ENCODE results near the gene CTDP1.
"Not testable (repeated sequence)": the region's sequence is repeated elsewhere in the genome, so short reads cannot be mapped to it uniquely, and the experiment has no call there.

CTDP1 gene

DNA sequence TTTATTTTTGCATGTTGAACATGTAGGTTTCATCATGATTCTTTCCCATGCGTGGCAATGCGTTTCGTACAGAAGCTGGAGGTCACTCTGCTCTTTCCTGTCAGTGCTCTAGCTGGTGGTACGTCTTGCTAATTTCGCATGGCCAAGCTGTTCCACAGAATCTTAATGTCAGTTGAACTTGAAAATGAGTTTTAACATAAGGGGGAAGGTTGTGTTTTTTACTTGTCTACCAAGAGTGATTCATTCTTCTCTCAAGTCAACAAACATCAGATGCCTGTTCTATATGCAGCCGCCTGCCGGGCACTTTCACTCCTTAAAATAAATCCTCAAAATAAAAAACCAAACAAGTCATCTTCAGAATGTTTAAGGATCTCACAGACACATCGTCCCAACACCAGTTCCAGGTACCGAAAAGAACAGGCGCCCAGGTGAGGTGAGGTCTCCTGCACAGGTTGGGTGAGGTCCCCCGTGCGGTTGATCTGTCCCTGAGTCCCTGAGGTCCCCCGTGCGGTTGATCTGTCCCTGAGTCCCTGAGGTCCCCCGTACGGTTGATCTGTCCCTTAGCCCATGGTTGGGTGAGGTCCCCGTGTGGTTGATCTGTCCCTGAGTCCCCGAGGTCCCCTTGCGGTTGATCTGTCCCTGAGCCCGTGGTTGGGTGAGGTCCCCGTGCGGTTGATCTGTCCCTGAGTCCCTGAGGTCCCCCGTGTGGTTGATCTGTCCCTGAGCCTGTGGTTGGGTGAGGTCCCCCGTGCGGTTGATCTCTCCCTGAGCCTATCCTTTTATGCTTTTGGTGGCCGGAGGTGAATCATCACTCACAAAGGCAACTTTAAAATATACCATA lies 61.1 kb downstream of the CTDP1 start:
- DNase-seq (ENCODE audit: low read depth): no peak

DNA sequence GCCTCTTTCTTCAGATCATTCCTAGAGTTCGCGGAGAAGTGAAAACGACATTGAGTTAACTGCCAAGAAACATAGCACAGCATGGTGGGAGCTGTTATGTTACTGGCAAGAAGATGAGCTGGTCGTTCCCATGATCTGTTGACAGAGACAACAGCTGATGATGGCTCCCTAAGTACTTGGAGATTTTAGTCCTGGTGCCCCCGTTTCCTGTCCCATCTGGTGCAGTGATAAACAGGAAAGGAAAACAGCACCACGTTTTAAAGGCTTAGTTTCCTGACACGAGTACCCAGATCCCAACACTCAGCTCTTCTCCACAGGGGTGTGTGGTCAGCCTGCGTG lies 61.7 kb downstream of the CTDP1 start:
- no peak for DNase-seq (ENCODE audit: low read depth)

DNA sequence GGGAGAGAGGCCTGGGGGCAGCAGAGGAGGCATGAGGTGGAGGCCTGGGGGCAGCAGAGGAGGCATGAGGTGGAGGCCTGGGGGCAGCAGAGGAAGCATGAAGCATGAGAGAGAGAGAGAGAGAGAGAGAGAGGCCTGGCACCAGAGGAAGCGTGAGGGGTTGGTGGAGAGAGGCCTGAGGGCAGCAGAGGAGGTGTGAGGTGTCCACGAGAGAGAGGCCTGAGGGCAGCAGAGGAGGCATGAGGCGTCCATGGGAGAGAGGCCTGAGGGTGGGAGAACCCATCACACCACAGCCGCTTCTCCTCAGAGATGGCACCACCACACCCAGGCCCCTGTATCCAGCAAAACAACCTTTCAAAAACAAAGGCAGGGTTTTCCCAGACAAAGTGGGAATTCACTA lies 62.5 kb downstream of the CTDP1 start:
- no peak for DNase-seq (ENCODE audit: low read depth)

DNA sequence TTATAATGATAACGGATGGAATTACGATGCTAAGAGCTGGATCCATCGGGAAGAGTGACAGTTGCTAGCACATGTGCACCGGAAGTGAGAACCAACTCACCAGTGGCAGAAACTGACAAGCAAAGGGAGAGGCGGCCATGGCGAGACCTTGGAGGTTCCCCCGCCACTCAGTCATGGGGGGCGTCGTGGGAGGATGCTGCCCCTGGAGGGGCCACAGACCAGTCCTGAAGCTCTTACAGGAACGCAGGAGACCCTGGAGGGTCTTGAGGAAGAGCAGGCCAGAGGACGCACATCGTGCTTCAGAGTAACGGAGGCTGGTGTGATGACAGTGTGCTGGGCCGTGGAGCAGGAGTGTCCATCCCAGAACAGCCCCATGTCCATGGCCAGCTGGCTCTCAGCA lies 65.0 kb downstream of the CTDP1 start:
- no peak for DNase-seq (ENCODE audit: low read depth)

DNA sequence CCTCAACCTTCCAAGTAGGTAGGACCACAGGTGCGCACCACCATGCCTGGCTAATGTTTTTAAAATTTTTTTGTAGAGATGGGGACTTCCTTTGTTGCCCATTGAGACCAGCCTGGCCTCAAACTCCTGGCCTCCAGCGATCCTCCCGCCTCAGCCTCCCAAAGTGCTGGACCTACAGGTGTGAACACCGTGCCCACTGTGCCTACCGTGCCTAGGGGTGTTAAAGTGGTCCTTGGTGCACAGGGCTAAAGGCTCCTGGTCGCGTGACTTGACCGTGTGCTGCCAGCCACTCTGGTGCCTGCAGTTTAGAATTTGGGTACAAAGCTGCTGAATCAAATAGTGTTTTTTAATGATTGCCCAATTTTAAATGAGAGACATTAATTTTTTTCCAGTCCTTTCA lies 67.1 kb downstream of the CTDP1 start:
- DNase-seq (ENCODE audit: low read depth): no peak

DNA sequence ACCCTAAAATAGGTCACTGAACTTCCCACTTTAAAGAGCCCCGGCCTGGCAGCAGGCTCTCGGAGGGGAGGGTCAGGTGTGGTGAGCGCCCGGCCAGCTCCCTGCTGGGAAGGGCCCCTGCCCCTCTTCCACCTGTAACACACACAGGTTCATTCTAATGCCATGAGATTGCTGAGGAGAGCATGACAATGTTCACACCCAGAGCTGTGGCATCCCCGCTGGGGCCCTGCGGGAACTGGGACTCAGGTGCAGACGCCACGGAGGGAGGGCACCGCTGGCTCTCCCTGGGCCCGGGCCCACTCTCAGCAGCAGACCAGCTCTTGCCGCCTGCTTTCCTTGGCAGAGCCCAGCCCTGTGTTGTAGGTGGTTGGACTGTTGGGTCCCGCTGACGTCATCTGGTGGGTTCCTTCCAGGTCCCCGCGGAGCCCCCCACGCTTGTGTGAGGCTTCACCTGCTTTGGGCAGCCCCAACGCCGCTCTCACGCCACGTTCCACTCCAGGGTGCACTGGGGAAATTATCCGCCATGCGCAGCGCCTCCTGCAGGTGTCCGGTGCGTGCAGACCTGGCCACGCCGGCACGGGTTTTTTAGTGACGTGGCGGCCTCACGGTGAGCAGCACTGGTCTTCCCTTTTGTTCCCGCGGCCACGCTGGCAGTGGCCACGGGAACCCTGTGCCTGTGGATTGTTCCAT lies 67.7 kb downstream of the CTDP1 start:
- DNase-seq (ENCODE audit: low read depth): no peak

DNA sequence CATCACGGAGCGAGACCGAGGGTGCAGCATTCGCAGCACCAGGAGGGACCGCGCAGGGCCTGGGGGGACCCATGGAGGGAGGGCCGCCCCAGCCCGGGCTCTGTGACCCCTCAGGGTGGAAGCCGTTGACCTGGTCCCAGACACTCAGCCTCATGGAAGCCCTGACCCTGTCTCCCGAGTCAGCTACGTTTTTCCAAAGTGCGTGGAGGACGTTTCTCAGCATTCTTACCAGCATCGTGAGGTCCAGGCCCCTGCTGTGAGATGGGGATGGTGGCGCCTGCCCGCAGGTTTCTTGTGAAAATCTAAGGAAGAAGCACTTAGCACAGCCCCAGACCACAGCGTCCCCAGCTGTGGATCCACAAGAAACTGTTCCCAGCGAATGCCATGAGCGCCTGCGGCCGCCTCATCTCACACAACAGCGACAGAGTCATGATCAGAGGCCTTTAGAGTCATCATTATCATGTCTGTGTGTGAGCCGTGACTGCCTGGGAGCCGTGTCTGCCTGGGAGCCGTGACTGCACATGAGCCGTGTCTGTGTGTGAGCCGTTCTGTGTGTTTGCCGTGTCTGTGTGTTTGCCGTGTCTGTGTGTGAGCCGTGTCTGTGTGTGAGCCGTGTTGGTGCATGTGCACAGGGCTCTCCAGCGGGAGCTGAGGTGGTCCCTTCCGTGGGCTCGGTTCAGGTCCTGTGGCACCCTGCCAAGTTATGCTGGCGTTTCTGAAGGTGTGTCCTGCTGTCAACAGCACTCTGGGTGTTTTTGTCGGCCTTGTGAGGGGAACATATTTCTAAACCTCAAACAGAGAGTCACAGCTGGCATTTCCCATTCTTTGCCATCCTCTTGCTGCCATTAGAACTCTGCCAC lies 68.9 kb downstream of the CTDP1 start:
- DNase-seq (ENCODE audit: low read depth): no peak

DNA sequence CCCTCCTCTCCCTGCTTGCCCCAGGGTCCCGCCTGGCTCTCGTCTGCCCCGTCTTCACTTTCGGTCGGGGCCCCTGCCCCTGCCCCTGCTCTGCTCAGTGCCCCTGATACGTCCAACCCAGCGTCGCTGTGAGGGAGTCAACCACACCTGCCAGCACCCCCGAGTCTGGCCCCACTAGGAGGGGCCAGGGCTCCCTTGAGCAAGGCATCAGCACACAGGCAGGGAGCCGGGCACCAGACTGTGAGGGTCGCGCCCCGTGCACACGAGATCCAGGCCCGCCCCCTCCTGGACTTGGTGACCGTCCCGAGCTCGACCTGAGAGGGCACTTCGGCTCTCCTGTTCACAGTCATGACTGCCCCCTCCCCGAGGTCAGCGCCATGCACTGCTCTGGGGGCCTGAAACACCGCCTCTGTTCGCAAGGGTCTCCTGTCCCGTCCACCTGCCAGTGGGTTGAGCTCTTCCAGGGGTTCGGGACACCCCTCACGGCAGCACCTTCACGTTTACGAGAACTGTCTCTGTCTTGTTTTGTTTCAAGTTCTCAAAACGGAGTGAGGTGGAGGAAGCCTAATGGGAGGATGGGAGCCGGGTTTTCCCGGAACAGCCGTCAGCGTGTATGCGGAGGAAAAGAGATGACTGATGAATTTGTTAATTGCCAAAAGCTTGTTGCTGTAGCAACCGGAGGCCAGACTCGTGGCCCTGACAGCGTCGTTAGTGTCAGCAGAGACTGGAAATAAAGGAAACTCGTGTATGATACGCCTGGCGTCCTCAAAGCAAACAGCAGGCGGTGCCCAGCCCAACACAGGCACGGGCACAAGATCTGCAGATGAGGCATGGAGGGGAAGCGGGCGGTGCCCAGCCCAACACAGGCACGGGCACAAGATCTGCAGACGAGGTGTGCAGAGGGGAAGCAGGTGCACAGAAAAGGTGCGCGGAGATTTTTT lies 69.9 kb downstream of the CTDP1 start:
- DNase-seq (ENCODE audit: low read depth): no peak

DNA sequence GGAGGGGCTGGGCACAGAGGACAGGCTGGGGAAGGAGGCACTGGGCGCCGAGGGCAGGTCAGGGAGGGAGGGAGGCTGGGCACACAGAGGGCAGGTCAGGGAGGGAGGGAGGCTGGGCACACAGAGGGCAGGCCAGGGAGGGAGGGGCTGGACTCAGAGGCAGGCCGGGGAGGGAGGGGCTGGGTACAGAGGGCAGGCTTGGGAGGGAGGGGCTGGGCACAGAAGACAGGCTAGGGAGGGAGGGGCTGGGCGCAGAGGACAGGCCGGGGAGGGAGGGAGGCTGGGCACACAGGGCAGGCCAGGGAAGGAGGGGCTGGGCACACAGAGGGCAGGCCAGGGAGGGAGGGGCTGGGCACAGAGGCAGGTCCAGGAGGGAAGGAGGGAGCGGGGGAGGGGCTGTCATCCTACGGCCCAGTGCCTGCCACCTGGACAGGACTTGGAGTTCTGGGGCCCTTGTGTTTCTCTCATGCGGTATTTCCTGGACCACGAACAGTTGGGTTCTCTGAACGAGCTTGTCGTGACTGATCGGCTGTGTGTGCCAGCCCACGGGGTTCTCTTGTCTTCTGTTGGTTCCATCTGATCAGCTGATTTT lies 71.5 kb downstream of the CTDP1 start:
- no peak for DNase-seq (ENCODE audit: low read depth)

DNA sequence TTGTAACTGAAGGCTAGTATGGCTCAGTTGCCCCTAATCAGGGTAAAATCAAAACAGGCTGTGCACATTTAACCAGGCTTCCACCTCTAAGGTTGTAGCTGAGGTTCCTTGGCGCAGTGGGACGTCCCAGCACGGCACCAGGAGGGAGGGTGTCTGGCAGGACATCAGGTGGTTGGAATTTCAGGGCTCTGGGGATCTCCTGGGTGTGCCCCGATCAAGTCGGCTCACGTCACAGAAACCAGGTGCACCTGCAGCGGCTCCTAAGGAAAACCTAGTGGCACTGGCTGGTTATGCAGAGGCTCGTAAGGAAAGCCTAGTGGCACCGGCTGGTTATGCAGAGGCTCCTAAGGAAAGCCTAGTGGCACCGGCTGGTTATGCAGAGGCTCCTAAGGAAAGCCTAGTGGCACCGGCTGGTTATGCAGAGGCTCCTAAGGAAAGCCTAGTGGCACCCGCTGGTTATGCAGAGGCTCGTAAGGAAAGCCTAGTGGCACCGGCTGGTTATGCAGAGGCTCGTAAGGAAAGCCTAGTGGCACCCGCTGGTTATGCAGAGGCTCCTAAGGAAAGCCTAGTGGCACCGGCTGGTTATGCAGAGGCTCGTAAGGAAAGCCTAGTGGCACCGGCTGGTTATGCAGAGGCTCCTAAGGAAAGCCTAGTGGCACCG lies 72.4 kb downstream of the CTDP1 start:
- not testable (repeated sequence) for DNase-seq (ENCODE audit: low read depth)

DNA sequence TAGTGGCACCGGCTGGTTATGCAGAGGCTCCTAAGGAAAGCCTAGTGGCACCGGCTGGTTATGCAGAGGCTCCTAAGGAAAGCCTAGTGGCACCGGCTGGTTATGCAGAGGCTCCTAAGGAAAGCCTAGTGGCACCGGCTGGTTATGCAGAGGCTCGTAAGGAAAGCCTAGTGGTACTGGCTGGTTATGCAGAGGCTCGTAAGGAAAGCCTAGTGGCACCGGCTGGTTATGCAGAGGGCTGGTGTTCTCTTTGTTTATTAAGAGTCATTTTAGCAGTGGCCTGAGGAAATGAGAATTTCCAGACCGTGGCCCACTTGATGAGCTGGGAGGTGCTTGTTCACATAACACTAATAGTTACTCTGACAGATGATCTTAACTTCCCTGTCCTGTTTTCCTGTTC lies 73.3 kb downstream of the CTDP1 start:
- DNase-seq (ENCODE audit: low read depth): not testable (repeated sequence)

DNA sequence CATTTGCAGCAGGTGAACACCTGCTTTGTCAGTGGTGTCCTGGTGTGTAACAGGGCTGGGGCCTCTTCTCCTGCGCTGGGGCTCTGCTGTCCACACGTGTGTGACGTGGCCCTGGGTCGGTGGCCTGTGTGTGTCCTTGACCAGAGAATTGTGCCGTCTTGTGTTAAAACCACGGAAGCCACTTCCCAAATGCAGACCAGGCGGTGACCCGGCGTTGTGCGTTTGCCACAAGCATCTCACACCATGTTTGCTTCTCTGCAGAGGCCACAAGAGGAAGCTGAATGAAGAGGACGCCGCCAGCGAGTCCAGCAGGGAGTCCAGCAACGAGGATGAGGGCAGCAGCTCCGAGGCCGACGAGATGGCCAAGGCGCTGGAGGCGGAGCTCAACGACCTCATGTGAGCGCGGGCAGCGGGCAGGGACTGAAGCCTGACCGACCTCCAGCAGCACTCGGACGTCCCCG lies 73.8 kb downstream of the CTDP1 start:
- no peak for DNase-seq (ENCODE audit: low read depth)

DNA sequence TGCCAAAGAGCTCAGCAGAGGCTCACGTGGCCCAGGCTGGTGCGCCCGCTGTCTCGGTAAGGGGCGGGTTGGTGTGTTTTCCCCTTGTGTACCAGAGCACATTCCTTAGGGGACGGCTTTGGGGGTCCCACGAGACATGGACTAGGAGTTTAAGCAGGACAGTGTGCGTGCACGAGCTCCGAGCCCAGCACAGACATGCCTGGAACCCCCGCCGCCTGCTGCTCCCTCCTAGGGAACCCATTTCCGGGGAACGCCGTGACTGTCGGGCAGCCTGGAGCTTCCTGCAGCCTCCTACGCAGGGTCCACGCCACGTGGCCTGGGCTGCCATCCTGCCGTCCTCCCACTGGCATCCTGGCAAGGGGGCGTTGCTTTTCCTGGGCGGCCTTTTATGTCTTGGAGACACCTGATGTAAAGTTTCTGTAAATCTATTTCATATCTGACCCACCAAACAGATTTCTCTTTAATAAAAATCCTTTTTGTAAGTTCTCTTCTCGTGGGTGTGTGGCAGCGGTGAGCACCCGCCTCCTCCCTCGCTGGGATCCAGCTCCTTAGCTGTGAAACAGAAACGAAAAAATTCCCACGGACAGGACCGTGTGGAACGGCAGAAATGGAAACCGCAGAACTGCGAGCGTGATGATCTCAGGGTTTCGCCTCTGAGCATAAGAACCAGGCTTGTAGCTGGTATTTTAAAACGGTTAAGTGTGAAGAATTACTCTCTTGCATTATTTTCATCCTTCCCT lies 74.6 kb downstream of the CTDP1 start:
- no peak for DNase-seq (ENCODE audit: low read depth)

DNA sequence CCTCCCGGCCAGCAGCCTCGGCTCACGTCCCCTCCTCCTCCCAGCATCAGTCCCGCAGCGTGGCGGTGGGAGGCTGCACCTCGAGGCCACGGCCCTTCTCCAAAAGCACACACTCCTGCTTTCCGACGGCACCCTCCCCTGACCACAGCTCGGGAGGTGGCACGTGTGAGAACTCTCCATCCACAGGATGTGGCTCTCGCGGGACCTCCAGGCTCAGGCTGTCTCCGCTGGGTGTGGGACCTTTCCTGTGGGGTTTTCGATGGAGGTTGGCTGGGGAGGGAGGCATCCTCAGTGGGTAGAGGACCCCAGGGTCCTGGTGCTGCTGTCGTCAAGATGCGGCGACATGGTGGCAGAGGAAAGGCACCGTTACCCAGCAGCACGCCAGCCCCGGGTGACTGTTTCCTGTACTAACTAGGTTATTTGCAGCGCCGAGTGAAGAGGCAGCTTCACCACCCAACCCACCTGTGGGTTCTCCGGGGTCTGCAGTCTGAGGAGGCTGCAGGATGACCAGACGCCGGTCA lies 75.3 kb downstream of the CTDP1 start:
- DNase-seq (ENCODE audit: low read depth): no peak

DNA sequence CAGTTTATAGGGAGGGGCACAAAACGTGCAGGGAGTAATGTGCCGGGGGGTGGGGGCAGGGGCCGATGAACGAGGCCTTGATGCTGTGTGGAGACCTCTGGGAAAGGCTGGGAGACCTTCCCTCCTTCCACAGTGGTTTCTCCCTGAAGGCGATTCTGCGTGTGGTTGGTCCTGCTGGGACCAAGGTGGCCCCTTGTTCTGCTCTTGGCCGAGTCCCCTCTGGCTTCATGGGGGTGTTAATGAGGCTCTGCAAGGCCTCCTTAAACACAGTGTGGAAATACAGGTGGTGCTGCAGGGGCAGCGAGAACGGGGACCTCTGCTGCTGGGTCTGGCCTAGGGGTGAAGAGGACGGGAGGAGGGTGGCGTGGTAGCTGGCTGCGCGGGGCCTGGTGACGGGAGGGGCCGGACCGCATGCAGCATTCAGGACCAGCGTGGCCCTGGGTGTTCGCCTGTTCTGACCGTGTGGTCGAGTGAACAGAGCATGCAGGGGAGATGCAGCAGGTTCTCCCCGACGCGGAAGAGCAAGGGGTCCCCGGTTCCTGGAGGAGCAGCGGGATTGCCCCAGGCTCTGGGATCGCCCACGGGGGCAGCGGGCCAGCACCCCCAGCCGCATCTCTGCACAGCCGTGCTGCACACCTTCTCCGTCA lies 76.0 kb downstream of the CTDP1 start:
- DNase-seq (ENCODE audit: low read depth): no peak

DNA sequence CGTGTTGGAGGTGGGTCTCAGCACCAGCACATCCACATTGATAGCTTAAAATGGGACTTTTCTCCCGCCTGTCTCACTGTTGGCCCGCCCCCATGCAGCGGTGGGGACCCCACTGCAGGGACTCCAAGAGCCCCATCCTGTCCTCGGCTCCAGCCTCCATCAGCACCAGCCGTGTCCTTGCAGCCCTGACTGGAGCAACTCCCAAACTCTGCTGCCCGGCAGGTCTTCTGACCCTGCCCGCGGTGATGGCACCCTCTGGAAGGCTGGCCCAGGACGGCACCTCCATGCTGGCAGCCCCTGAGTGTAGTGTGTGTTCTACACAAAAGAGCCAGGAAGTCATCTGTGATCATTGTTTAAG lies 76.5 kb downstream of the CTDP1 start:
- DNase-seq (ENCODE audit: low read depth): no peak

DNA sequence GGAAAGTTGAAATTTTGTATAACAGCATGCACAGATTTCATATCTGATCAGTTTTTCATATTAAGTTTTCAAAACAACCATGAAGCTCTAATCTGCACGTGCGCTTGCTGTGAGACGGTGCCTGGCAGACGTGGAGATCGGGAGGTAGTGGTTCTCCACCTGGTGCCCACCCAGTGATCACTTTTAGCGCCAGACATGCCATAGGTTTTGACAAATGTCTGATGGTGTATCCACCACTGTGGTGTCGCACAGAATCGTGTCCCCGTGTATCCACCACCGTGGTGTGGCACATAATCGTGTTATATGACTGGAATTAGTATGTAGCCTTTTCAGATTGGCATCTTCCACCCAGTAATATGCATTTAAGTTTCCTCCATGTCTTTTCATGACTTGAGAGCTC lies 77.2 kb downstream of the CTDP1 start:
- no peak for DNase-seq (ENCODE audit: low read depth)

DNA sequence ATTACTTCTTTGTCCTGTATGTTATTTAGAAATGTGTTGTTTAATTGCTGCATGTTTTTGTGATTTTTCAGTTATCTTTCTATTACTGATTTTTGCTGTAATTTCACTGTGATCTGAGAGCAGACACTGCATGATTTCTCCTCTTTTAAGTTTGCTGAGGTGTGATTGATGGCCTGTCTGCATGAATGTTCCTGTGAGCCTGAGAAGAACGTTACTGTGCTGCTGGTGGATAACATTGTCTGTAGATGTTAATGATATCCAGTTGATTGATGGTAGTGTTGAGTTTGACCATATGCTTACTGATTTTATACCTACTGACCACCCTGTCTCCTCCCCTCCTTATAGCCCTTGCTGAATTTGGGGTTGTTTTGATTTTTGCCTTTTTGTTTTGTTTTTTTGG lies 80.7 kb downstream of the CTDP1 start:
- DNase-seq (ENCODE audit: low read depth): no peak

DNA sequence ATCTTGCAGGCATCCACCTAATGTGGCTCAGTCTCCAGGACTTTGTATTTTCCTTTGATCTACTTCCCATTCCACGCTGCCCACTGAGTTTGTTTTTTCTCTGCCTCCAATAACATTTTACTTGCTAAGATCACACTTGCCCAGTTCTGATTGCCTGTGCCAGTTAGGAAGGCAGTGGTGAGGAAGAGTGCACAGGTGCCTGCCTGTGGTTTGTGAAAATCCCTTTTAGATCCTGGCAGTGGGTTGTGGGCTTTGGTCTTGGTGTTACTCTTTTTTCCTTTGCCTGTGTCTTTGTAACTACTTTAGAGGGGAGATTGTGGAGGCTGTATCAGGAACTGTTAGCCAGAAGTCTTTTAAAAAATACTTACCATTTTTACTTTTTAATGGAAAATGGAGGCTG lies 81.3 kb downstream of the CTDP1 start:
- no peak for DNase-seq (ENCODE audit: low read depth)
